T-cell (primary cell): ENCODE measurements around the gene OSR1. TPM values are rescaled to one million over a fixed set of nuclear protein-coding genes. Genes with fewer than 3 reads are reported as not detected.
A peak's percentile ranks its signal among the peaks of the same experiment; 100 is the strongest.

Source experiments
- ATAC-seq, 4 experiments: fragments of 200-7000 bp in 3 of 4; fragments of 150-1000 bp in 1 of 4; cut with Tn5 transposase; replicated peaks in 1 of 4; 1 replicate in 3 of 4; 2 replicates in 1 of 4; pipeline ENCODE4 v1.10.0; 2021; ENCODE audit warnings: moderate library complexity in 3 of 4, mild to moderate bottlenecking in 2 of 4, moderate number of reproducible peaks in 1 of 4
- CTCF ChIA-PET, 2 donors: fragments of 300-600 bp; sonication (Branson Sonifier 250); formaldehyde crosslinking; loops; one replicate each; lab custom pipeline; 2022; ENCODE audit warnings: antibody characterized with exemption in 2 of 2; lab: Charles Lee
- POLR2A ChIA-PET, 2 donors: fragments of 300-600 bp; sonication (Branson Sonifier 250); formaldehyde crosslinking; loops; one replicate each; lab custom pipeline; 2022; ENCODE audit warnings: antibody characterized with exemption in 2 of 2; lab: Charles Lee
- DNase-seq, 35 experiments: peaks; one replicate each; pipeline versions ENCODE4 v3.0.0 to v3.0.0-alpha.2; 2013 to 2023
- H3K27ac ChIP-seq: one replicate; pipeline ENCODE4 v1.5.1; 2013; ENCODE audit warnings: low read length
- H3K27me3 ChIP-seq, 2 experiments: replicated peaks in 1 of 2; 1 replicate in 1 of 2; 2 replicates in 1 of 2; pipeline versions ENCODE4 v1.6.1 to v1.7.0; 2013; ENCODE audit warnings: low read length in 1 of 2, mixed read lengths in 1 of 2; ENCODE audit not compliant: control insufficient read depth in 2 of 2, insufficient read depth in 2 of 2; ENCODE audit errors: extremely low read depth in 1 of 2
- H3K36me3 ChIP-seq, 2 donors: 1 replicate in 1 of 2; 2 replicates in 1 of 2; pipeline versions ENCODE4 v1.6.1 to v1.7.0; 2013; ENCODE audit warnings: low read length in 1 of 2; ENCODE audit not compliant: control insufficient read depth in 2 of 2, insufficient read depth in 1 of 2; ENCODE audit errors: extremely low read depth in 1 of 2
- H3K4me1 ChIP-seq, 2 experiments: 1 replicate in 1 of 2; 2 replicates in 1 of 2; pipeline versions ENCODE4 v1.6.1 to v1.7.0; 2013; ENCODE audit warnings: low read length in 2 of 2, mixed read lengths in 1 of 2; ENCODE audit not compliant: insufficient read depth in 2 of 2, control insufficient read depth in 1 of 2; ENCODE audit errors: extremely low read depth in 1 of 2
- H3K4me3 ChIP-seq, 2 donors: 1 replicate in 1 of 2; 2 replicates in 1 of 2; pipeline versions ENCODE4 v1.5.1 to v1.7.0; 2013; ENCODE audit warnings: mild to moderate bottlenecking in 2 of 2, low read length in 1 of 2, moderate library complexity in 1 of 2; ENCODE audit not compliant: control insufficient read depth in 1 of 2; ENCODE audit errors: extremely low read depth in 1 of 2
- H3K9me3 ChIP-seq: 2 replicates; pipeline ENCODE4 v1.7.0; 2013
- H3K27ac Mint-ChIP-seq, 2 donors: one replicate each; pipeline ENCODE4 v1.8.0; 2020 to 2021; ENCODE audit warnings: mild to moderate bottlenecking in 2 of 2, mixed read lengths in 2 of 2
- H3K27me3 Mint-ChIP-seq, 2 donors: one replicate each; pipeline ENCODE4 v1.8.0; 2021 to 2022; ENCODE audit warnings: mixed read lengths in 2 of 2
- H3K36me3 Mint-ChIP-seq: one replicate; pipeline ENCODE4 v1.8.0; 2021; ENCODE audit warnings: mixed read lengths
- H3K4me1 Mint-ChIP-seq, 3 donors: one replicate each; pipeline ENCODE4 v1.8.0; 2020 to 2022; ENCODE audit warnings: mixed read lengths in 3 of 3, mild to moderate bottlenecking in 1 of 3
- H3K4me3 Mint-ChIP-seq, 3 donors: one replicate each; pipeline ENCODE4 v1.8.0; 2020 to 2022; ENCODE audit warnings: mild to moderate bottlenecking in 3 of 3, mixed read lengths in 3 of 3, moderate library complexity in 3 of 3
- H3K9me3 Mint-ChIP-seq, 3 donors: one replicate each; pipeline ENCODE4 v1.8.0; 2020 to 2022; ENCODE audit warnings: mixed read lengths in 3 of 3
- WGBS: methylation state at CpG from one replicate; pipeline ENCODE4 v1.1.5; 2013; ENCODE audit warnings: missing lambda C conversion rate; ENCODE audit not compliant: insufficient coverage; 5-methylcytosine and 5-hydroxymethylcytosine counted together
- total RNA-seq, 35 experiments: library from RNA in 6 of 35; stranded (reverse) in 6 of 35; fragments of 120-200 nt in 1 of 35; gene quantifications; one replicate each; pipeline versions ENCODE4 v1.2.1 to v1.2.4 and lab custom pipeline; 2013 to 2026

OSR1 gene
- total RNA-seq, 5 donors from 2014 or later (not counting 1 experiment from before 2014, with no cell fraction given) = not detected

- peaks cover 39 to 99% of the 10 kb centered on the region in 2 experiments for H3K27me3 ChIP-seq
- Mint-ChIP-seq H3K27ac (no peak overlapping the region), H3K36me3 (no peaks in the 10 kb centered on the region), H3K4me3 (no peak overlapping the region), H3K9me3 (no peaks in the 10 kb centered on the region), H3K27me3 (peaks cover 78 to 90% of the 10 kb centered on the region in 2 donors), H3K4me1 (peaks cover 41 to 56% (median 46%) of the 10 kb centered on the region in 3 donors)
- no peak overlapping the region for H3K4me3 ChIP-seq
- ChIA-PET CTCF (interaction anchor here in 1 of 2 donors (0.7 kb wide), 1 partner anchor 938 kb away, joined by 3 read pairs; no protein-coding TSS in a partner anchor), POLR2A (no interaction called here)
- no peaks in the 10 kb centered on the region for H3K36me3 ChIP-seq
- ATAC-seq (no peak), DNase-seq (no peak)
- WGBS = 0% methylated on average over 1 of the region's 11 CpGs
- no peak overlapping the region for H3K27ac ChIP-seq
- peaks cover 4 to 63% of the 10 kb centered on the region in 2 experiments for H3K4me1 ChIP-seq
- no peaks in the 10 kb centered on the region for H3K9me3 ChIP-seq
These were observed 4.7 kb downstream of the OSR1 start for GRCh38 chr2:19353721-19354050.

- Histone ChIP-seq H3K36me3 (no peaks in the 10 kb centered on the region), H3K9me3 (no peaks in the 10 kb centered on the region), H3K4me1 (peaks cover 4 to 63% of the 10 kb centered on the region in 2 experiments), H3K4me3 (no peak overlapping the region), H3K27me3 (peaks cover 39 to 98% of the 10 kb centered on the region in 2 experiments), H3K27ac (no peak overlapping the region)
- DNase-seq = no peak
- peaks cover 81 to 90% of the 10 kb centered on the region in 2 donors for H3K27me3 Mint-ChIP-seq
- ChIA-PET CTCF (interaction anchor here in 1 of 2 donors (0.7 kb wide), 1 partner anchor 939 kb away, joined by 3 read pairs; no protein-coding TSS in a partner anchor), POLR2A (no interaction called here)
- H3K4me3 Mint-ChIP-seq = peak overlapping the region in 1 of 3 donors; percentile 28
- 40% methylated on average over 38 of the region's 40 CpGs for WGBS
- no peak overlapping the region for H3K27ac Mint-ChIP-seq
- H3K36me3 Mint-ChIP-seq = no peaks in the 10 kb centered on the region
- H3K9me3 Mint-ChIP-seq = no peaks in the 10 kb centered on the region
- ATAC-seq = no peak
- H3K4me1 Mint-ChIP-seq = peaks cover 41 to 58% (median 49%) of the 10 kb centered on the region in 3 donors
These were observed 5.3 kb downstream of the OSR1 start for GRCh38 chr2:19352946-19353720.

- ChIA-PET CTCF (interaction anchor here in 1 of 2 donors (1.1 kb wide), 1 partner anchor 8 kb away, joined by 3 read pairs; no protein-coding TSS in a partner anchor), POLR2A (no interaction called here)
- Histone ChIP-seq H3K4me1 (peaks cover 6 to 59% of the 10 kb centered on the region in 2 experiments), H3K9me3 (no peaks in the 10 kb centered on the region), H3K4me3 (peak overlapping the region in 1 of 2 donors; percentile 60), H3K27me3 (peaks cover 34 to 88% of the 10 kb centered on the region in 2 experiments), H3K36me3 (no peaks in the 10 kb centered on the region), H3K27ac (no peak overlapping the region)
- Mint-ChIP-seq H3K4me3 (peak overlapping the region; percentile 34 to 88 (median 44)), H3K4me1 (peaks cover 36 to 58% (median 46%) of the 10 kb centered on the region in 3 donors), H3K9me3 (no peaks in the 10 kb centered on the region), H3K36me3 (peaks cover under 1% of the 10 kb centered on the region), H3K27me3 (peaks cover 71 to 81% of the 10 kb centered on the region in 2 donors), H3K27ac (no peak overlapping the region)
- ATAC-seq (no peak), DNase-seq (peak in 1 of 35 experiments; percentile 28)
- WGBS = 9% methylated on average over 25 of the region's 29 CpGs
These were observed 6.3 kb downstream of the OSR1 start for GRCh38 chr2:19351899-19352697.

- peaks cover 65 to 75% of the 10 kb centered on the region in 2 donors for H3K27me3 Mint-ChIP-seq
- H3K4me3 ChIP-seq = peak overlapping the region in 1 of 2 donors; percentile 45
- peaks cover 34 to 56% (median 44%) of the 10 kb centered on the region in 3 donors for H3K4me1 Mint-ChIP-seq
- H3K9me3 Mint-ChIP-seq = no peaks in the 10 kb centered on the region
- POLR2A ChIA-PET = no interaction called here
- peaks cover 3% of the 10 kb centered on the region for H3K36me3 Mint-ChIP-seq
- no peaks in the 10 kb centered on the region for H3K36me3 ChIP-seq
- CTCF ChIA-PET = interaction anchor here in 1 of 2 donors (1.1 kb wide), 1 partner anchor 9 kb away, joined by 3 read pairs; no protein-coding TSS in a partner anchor
- H3K9me3 ChIP-seq = no peaks in the 10 kb centered on the region
- H3K4me3 Mint-ChIP-seq = peak overlapping the region in 2 of 3 donors; percentile 44 to 88
- peaks cover 9 to 59% of the 10 kb centered on the region in 2 experiments for H3K4me1 ChIP-seq
- ATAC-seq = no peak
- 17% methylated on average over 12 of the region's 23 CpGs for WGBS
- H3K27ac ChIP-seq = no peak overlapping the region
- H3K27me3 ChIP-seq = peaks cover 31 to 82% of the 10 kb centered on the region in 2 experiments
- DNase-seq = no peak
- no peak overlapping the region for H3K27ac Mint-ChIP-seq
These were observed 6.9 kb downstream of the OSR1 start for GRCh38 chr2:19351499-19351898.

- peaks cover 6% of the 10 kb centered on the region for H3K36me3 Mint-ChIP-seq
- ChIA-PET POLR2A (interaction anchor here in 1 of 2 donors (0.6 kb wide), 1 partner anchor 14 kb away, joined by 3 read pairs; no protein-coding TSS in a partner anchor), CTCF (interaction anchor here in 1 of 2 donors (0.6 kb wide), 1 partner anchor 1594 kb away, joined by 3 read pairs; no protein-coding TSS in a partner anchor)
- peak overlapping the region; percentile 10 to 88 (median 51) for H3K4me3 Mint-ChIP-seq
- 17% methylated on average over 11 of the region's 30 CpGs for WGBS
- Histone ChIP-seq H3K4me3 (peak overlapping the region in 1 of 2 donors; percentile 45), H3K36me3 (no peaks in the 10 kb centered on the region), H3K27me3 (peaks cover 27 to 75% of the 10 kb centered on the region in 2 experiments), H3K4me1 (peaks cover 9 to 53% of the 10 kb centered on the region in 2 experiments), H3K27ac (no peak overlapping the region), H3K9me3 (no peaks in the 10 kb centered on the region)
- no peak for ATAC-seq
- H3K27me3 Mint-ChIP-seq = peaks cover 60 to 69% of the 10 kb centered on the region in 2 donors
- peak overlapping the region in 1 of 2 donors; percentile 31 for H3K27ac Mint-ChIP-seq
- DNase-seq = peak in 1 of 35 experiments; percentile 17
- no peaks in the 10 kb centered on the region for H3K9me3 Mint-ChIP-seq
- H3K4me1 Mint-ChIP-seq = peaks cover 29 to 51% (median 38%) of the 10 kb centered on the region in 3 donors
These were observed 7.6 kb downstream of the OSR1 start for GRCh38 chr2:19350678-19351401.
